ENCODE measurements around the gene KCTD3. TPM values are rescaled to one million over a fixed set of nuclear protein-coding genes. Genes with fewer than 3 reads are reported as not detected.
A peak's percentile ranks its signal among the peaks of the same experiment; 100 is the strongest.

KCTD3 gene
- total RNA-seq, 1 experiment from 2014 or later: 46.7 TPM

- Histone ChIP-seq H3K27me3 (ENCODE audit: insufficient read depth, low read length) (no peaks in the 10 kb centered on the region), H3K36me3 (ENCODE audit: control insufficient read depth in 1 of 2, insufficient read depth in 2 of 2, low read length in 2 of 2) (peaks cover 13 to 17% of the 10 kb centered on the region in 2 experiments; a peak in 3 of 4 replicates), H2AFZ (ENCODE audit: low read depth, low read length, poor library complexity, severe bottlenecking) (no peak overlapping the region), H4K20me1 (ENCODE audit: insufficient read depth) (no peaks in the 10 kb centered on the region), H3K27ac (ENCODE audit: low read depth, low read length) (no peak overlapping the region), H3K4me3 (replicated peaks in 1 of 2; ENCODE audit: low read depth in 1 of 2, low read length in 2 of 2) (no peak overlapping the region), H3K79me2 (ENCODE audit: insufficient read depth, low read length) (0 out of 2 replicates have a peak, but pooled peaks cover 4% of the 10 kb centered on the region), H3K9ac (ENCODE audit: low read length) (no peak overlapping the region), H3K4me2 (ENCODE audit: low read length) (no peak overlapping the region), H3K9me2 (ENCODE audit: insufficient read depth) (no peaks in the 10 kb centered on the region), H3K9me3 (ENCODE audit: control insufficient read depth in 1 of 2, insufficient read depth in 1 of 2, low read depth in 1 of 2, low read length in 2 of 2) (no peaks in the 10 kb centered on the region), H3K4me1 (ENCODE audit: control insufficient read depth in 1 of 2, insufficient read depth in 2 of 2, low read length in 2 of 2) (no peaks in the 10 kb centered on the region)
- no TSS peak for BruUV-seq (replicated peaks)
- ChIA-PET CTCF (no interaction called here), RAD21 (ENCODE audit: low non-redundant PET in 1 of 2, low total read pairs in 2 of 2, uncharacterized antibody in 2 of 2, unreplicated experiment in 2 of 2) (no interaction called here), POLR2A (no interaction called here)
- DNase-seq (ENCODE audit: low read depth, low spot score): no peak
- intact Hi-C loops (cut with micrococcal nuclease): no loop called here
- TF ChIP-seq ZFX (IDR thresholded peaks at IDR 0.05): no peak
- no peak for TF ChIP-seq POLR2A (IDR thresholded peaks at IDR 0.05; ENCODE audit: borderline replicate concordance, extremely low read depth, insufficient read depth, insufficient read length)
- peak in 2 of 3 experiments; percentile 3 to 48; a peak in 2 of 6 replicates for TF ChIP-seq CTCF (IDR thresholded peaks at IDR 0.05 in 2 of 3, conservative IDR thresholded peaks at IDR 0.05 in 1 of 3; ENCODE audit: borderline replicate concordance in 1 of 3, insufficient read depth in 1 of 3, low read depth in 2 of 3, low read length in 2 of 3)
- peak; percentile 51; the same call in 1 of the 2 replicates for TF ChIP-seq RAD21 (IDR thresholded peaks at IDR 0.05; ENCODE audit: low read depth)
- ATAC-seq: no peak
Observed at GRCh38 chr1:215606564-215607168, 39.6 kb downstream of the KCTD3 start.

- H3K4me3 ChIP-seq (replicated peaks in 1 of 2; ENCODE audit: low read depth in 1 of 2, low read length in 2 of 2): no peak overlapping the region
- H3K4me1 ChIP-seq (ENCODE audit: control insufficient read depth in 1 of 2, insufficient read depth in 2 of 2, low read length in 2 of 2): no peaks in the 10 kb centered on the region
- H3K9ac ChIP-seq (ENCODE audit: low read length): no peak overlapping the region
- no peak for DNase-seq (ENCODE audit: low read depth, low spot score)
- no peak for ATAC-seq
- H3K79me2 ChIP-seq (ENCODE audit: insufficient read depth, low read length): 0 out of 2 replicates have a peak, but pooled peaks cover 5% of the 10 kb centered on the region
- no peak overlapping the region for H3K27ac ChIP-seq (ENCODE audit: low read depth, low read length)
- no peaks in the 10 kb centered on the region for H3K9me3 ChIP-seq (ENCODE audit: control insufficient read depth in 1 of 2, insufficient read depth in 1 of 2, low read depth in 1 of 2, low read length in 2 of 2)
- intact Hi-C loops (cut with micrococcal nuclease): no loop called here
- CTCF ChIA-PET: no interaction called here
- POLR2A ChIA-PET: no interaction called here
- H4K20me1 ChIP-seq (ENCODE audit: insufficient read depth): no peaks in the 10 kb centered on the region
- TF ChIP-seq SRF (IDR thresholded peaks at IDR 0.05; ENCODE audit: low read depth) (no peak), ZBTB33 (IDR thresholded peaks at IDR 0.05; ENCODE audit: extremely low read depth, insufficient replicate concordance, low read length) (no peak), YY1 (IDR thresholded peaks at IDR 0.05; ENCODE audit: extremely low read depth, insufficient replicate concordance, low read depth, low read length) (no peak), EZH2 (IDR thresholded peaks at IDR 0.05) (no peak)
- RAD21 ChIA-PET (ENCODE audit: low non-redundant PET in 1 of 2, low total read pairs in 2 of 2, uncharacterized antibody in 2 of 2, unreplicated experiment in 2 of 2): no interaction called here
- H3K9me2 ChIP-seq (ENCODE audit: insufficient read depth): no peaks in the 10 kb centered on the region
- BruUV-seq (replicated peaks): no TSS peak
- H3K36me3 ChIP-seq (ENCODE audit: control insufficient read depth in 1 of 2, insufficient read depth in 2 of 2, low read length in 2 of 2): peaks cover 16 to 23% of the 10 kb centered on the region in 2 experiments
- no peak overlapping the region for H2AFZ ChIP-seq (ENCODE audit: low read depth, low read length, poor library complexity, severe bottlenecking)
- H3K4me2 ChIP-seq (ENCODE audit: low read length): no peak overlapping the region
- H3K27me3 ChIP-seq (ENCODE audit: insufficient read depth, low read length): no peaks in the 10 kb centered on the region
Observed at GRCh38 chr1:215607412-215607811, 40.3 kb downstream of the KCTD3 start.
